HepG2 (cell line): Measurements from ENCODE around the gene SALL2. TPM values are rescaled to one million over a fixed set of nuclear protein-coding genes. Genes with fewer than 3 reads are reported as not detected.

Source experiments
- ARID3A ChIP-seq: IDR thresholded peaks from 2 replicates; pipeline ENCODE4 v1.6.1; 2012; ENCODE audit warnings: low read depth, low read length, improper control_type of control experiment
- DBP ChIP-seq: sonication (generic); formaldehyde crosslinking; IDR thresholded peaks from 2 replicates; pipeline ENCODE4 v1.4.0; 2020; ENCODE audit warnings: missing genetic modification reagents; ENCODE audit errors: not compliant biosample characterization
- ELF1 ChIP-seq: sonication (generic); formaldehyde crosslinking; IDR thresholded peaks from 2 replicates; pipeline ENCODE4 v1.4.0; 2020; ENCODE audit warnings: missing genetic modification reagents
- GLMP ChIP-seq: sonication (generic); formaldehyde crosslinking; IDR thresholded peaks from 2 replicates; pipeline ENCODE4 v1.9.0; 2021; ENCODE audit warnings: missing genetic modification reagents, mild to moderate bottlenecking, borderline replicate concordance
- HNF4A ChIP-seq: sonication (generic); formaldehyde crosslinking; IDR thresholded peaks from 2 replicates; pipeline ENCODE4 v1.4.0; 2020; ENCODE audit warnings: missing genetic modification reagents
- LCORL ChIP-seq, 2 experiments: fragments of 450-650 bp in 1 of 2; sonication (generic) in 1 of 2; formaldehyde crosslinking in 1 of 2; IDR thresholded peaks; 2 replicates each; pipeline versions ENCODE4 v1.5.0 to v1.6.1; 2017 to 2020; ENCODE audit warnings: antibody characterized with exemption in 1 of 2, missing genetic modification reagents in 1 of 2
- MAFK ChIP-seq, 2 experiments: IDR thresholded peaks in 1 of 2; conservative IDR thresholded peaks in 1 of 2; 2 replicates each; pipeline ENCODE4 v1.6.1; 2011; ENCODE audit warnings: improper control_type of control experiment in 2 of 2, low read length in 2 of 2
- MEIS1 ChIP-seq: sonication (generic); formaldehyde crosslinking; IDR thresholded peaks from 2 replicates; pipeline ENCODE4 v1.9.0; 2021; ENCODE audit warnings: mild to moderate bottlenecking, missing genetic modification reagents, moderate library complexity, borderline replicate concordance
- MIER2 ChIP-seq: IDR thresholded peaks from 2 replicates; pipeline ENCODE4 v1.6.1; 2016; ENCODE audit warnings: missing biosample characterization, missing genetic modification reagents
- PAWR ChIP-seq: sonication (generic); formaldehyde crosslinking; IDR thresholded peaks from 2 replicates; pipeline ENCODE4 v1.4.0; 2020; ENCODE audit warnings: missing genetic modification reagents, mild to moderate bottlenecking, borderline replicate concordance
- PHF21A ChIP-seq: sonication (generic); formaldehyde crosslinking; IDR thresholded peaks from 2 replicates; pipeline ENCODE4 v1.5.0; 2020; ENCODE audit warnings: mild to moderate bottlenecking, missing genetic modification reagents
- PHF5A ChIP-seq: IDR thresholded peaks from one replicate; pipeline ENCODE4 v1.6.1; 2018; ENCODE audit warnings: low read depth, missing genetic modification reagents; ENCODE audit not compliant: unreplicated experiment
- RAD51 ChIP-seq: fragments of 450-650 bp; IDR thresholded peaks from 2 replicates; pipeline ENCODE4 v1.6.1; 2016; ENCODE audit warnings: borderline replicate concordance
- RBAK ChIP-seq: sonication (generic); formaldehyde crosslinking; IDR thresholded peaks from 2 replicates; pipeline ENCODE4 v1.5.1; 2020; ENCODE audit warnings: mild to moderate bottlenecking, missing genetic modification reagents
- REL ChIP-seq: sonication (generic); formaldehyde crosslinking; conservative IDR thresholded peaks from 2 replicates; pipeline ENCODE4 v1.8.0; 2022; ENCODE audit warnings: mild to moderate bottlenecking, missing genetic modification reagents, moderate library complexity
- SNAPC5 ChIP-seq: sonication (generic); formaldehyde crosslinking; IDR thresholded peaks from 2 replicates; pipeline ENCODE4 v1.8.1; 2023; ENCODE audit warnings: mild to moderate bottlenecking, missing genetic modification reagents, borderline replicate concordance
- TEAD2 ChIP-seq: sonication (generic); formaldehyde crosslinking; IDR thresholded peaks from 2 replicates; pipeline ENCODE4 v1.9.0; 2021; ENCODE audit warnings: missing genetic modification reagents
- USF2 ChIP-seq, 2 experiments: sonication (generic) in 1 of 2; formaldehyde crosslinking in 1 of 2; IDR thresholded peaks; 2 replicates each; pipeline versions ENCODE4 v1.5.1 to v1.6.1; 2011 to 2020; ENCODE audit warnings: borderline replicate concordance in 1 of 2, low read depth in 1 of 2, low read length in 1 of 2, mild to moderate bottlenecking in 1 of 2, missing genetic modification reagents in 1 of 2, moderate library complexity in 1 of 2
- ZBTB8A ChIP-seq: sonication (generic); formaldehyde crosslinking; IDR thresholded peaks from 2 replicates; pipeline ENCODE4 v1.4.0; 2020; ENCODE audit warnings: mild to moderate bottlenecking, low read depth, missing genetic modification reagents, borderline replicate concordance
- ZNF468 ChIP-seq: sonication (generic); formaldehyde crosslinking; IDR thresholded peaks from 2 replicates; pipeline ENCODE4 v1.8.0; 2022; ENCODE audit warnings: mild to moderate bottlenecking, moderate library complexity, missing genetic modification reagents
- ZNF496 ChIP-seq: sonication (generic); formaldehyde crosslinking; IDR thresholded peaks from 2 replicates; pipeline ENCODE4 v1.8.1; 2023; ENCODE audit warnings: mild to moderate bottlenecking, moderate library complexity, missing genetic modification reagents; ENCODE audit not compliant: insufficient replicate concordance
- polyA plus RNA-seq, 8 experiments: library from polyadenylated mRNA; depleted of rRNA in 3 of 8; stranded (reverse) in 7 of 8; unstranded in 1 of 8; fragments of >200 nt; fragmentation: Illumina TruSeq in 4 of 8; extraction: Trizol in 4 of 8; gene quantifications; 2 replicates each; pipeline versions ENCODE4 v1.2.1 to v1.2.3, GENCODE V29; 2011 to 2016; ENCODE audit warnings: low read depth in 4 of 8, missing spikeins in 1 of 8, mixed read lengths in 1 of 8; ENCODE audit not compliant: insufficient read depth in 1 of 8
- total RNA-seq, 5 experiments: library from RNA; depleted of rRNA; stranded (reverse); fragments of >200 nt; fragmentation: Illumina TruSeq; extraction: Trizol; gene quantifications; 2 replicates each; pipeline ENCODE4 v1.2.3, GENCODE V29; 2016; ENCODE audit warnings: low read depth in 1 of 5

SALL2 gene
- total and polyA plus RNA-seq, 2 of the 13 experiments (the other 11 are each of a cell fraction or from before 2014, with no cell fraction given): 4.9 to 5.8 TPM

GRCh38 chr14:21510735-21511657 is 15.2 kb downstream of the SALL2 start, which contains the start of gene METTL3 (continued):
- TF ChIP-seq DBP (CRISPR knock-in tag) (no peak), ZNF468 (CRISPR knock-in tag) (0 out of 2 replicates have a peak, but pooled peaks have one; percentile 70), USF2 (IDR thresholded peaks at IDR 0.05; ENCODE audit: low read depth, low read length) (0 out of 2 replicates have a peak, but pooled peaks have one; percentile 2), USF2 (CRISPR knock-in tag; IDR thresholded peaks at IDR 0.05; ENCODE audit: borderline replicate concordance) (no peak; the same call in 1 of the 2 replicates), MEIS1 (no peak), PHF5A (no peak), LCORL (IDR thresholded peaks at IDR 0.05) (no peak), LCORL (CRISPR knock-in tag; IDR thresholded peaks at IDR 0.05) (peak; percentile 86; the same call in 1 of the 2 replicates), ZNF496 (CRISPR knock-in tag) (no peak), RBAK (CRISPR knock-in tag) (no peak), GLMP (no peak), ZBTB8A (CRISPR knock-in tag) (no peak), SNAPC5 (CRISPR knock-in tag) (0 out of 2 replicates have a peak, but pooled peaks have one; percentile 53), PHF21A (CRISPR knock-in tag) (peak; percentile 91), TEAD2 (CRISPR knock-in tag) (peak; percentile 90; the same call in 1 of the 2 replicates), ELF1 (CRISPR knock-in tag) (peak; percentile 96), MAFK (conservative IDR thresholded peaks at IDR 0.05 in 1 of 2, IDR thresholded peaks at IDR 0.05 in 1 of 2; ENCODE audit: low read length in 2 of 2) (peak; percentile 41 to 53), RAD51 (peak; percentile 30; the same call in 1 of the 2 replicates), ARID3A (no peak; the same call in 1 of the 2 replicates), REL (peak; percentile 82), HNF4A (CRISPR knock-in tag) (peak; percentile 19; the same call in 1 of the 2 replicates), MIER2 (peak; percentile 82; the same call in 1 of the 2 replicates), PAWR (CRISPR knock-in tag) (no peak)
